HG02981 (cell line): ENCODE results near the gene CAPN3.

Experiments
- ATAC-seq: cut with Tn5 transposase; IDR thresholded peaks from one replicate; pipeline ENCODE4 v1.9.1; 2021; ENCODE audit warnings: mild to moderate bottlenecking, moderate library complexity; ENCODE audit not compliant: unreplicated experiment

Gene CAPN3

GRCh38 chr15:42355291-42355690 is 4.0 kb upstream of the CAPN3 start:
- ATAC-seq = no peak

- ATAC-seq = no peak
These were observed 2.5 kb upstream of the CAPN3 start for GRCh38 chr15:42356851-42357250.

DNA sequence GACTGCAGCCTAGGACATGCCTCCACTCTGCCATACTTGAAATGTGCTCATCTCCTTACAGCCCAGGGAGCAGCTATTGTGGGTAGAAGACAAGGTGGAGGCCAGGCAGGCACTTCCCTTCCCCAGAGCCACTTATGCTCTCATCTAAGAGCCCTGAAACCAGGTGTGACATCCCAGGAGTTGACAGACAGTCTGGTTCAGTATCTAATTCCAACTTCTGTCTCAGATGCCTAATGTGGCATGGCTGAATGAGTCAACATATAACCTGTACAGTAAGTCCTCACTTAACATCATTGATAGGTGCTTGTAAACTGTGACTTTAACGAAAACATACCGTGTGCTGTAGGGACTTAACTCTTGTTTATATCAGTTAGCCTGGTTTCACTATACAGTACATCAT is 1.2 kb upstream of the CAPN3 start:
- no peak for ATAC-seq

DNA sequence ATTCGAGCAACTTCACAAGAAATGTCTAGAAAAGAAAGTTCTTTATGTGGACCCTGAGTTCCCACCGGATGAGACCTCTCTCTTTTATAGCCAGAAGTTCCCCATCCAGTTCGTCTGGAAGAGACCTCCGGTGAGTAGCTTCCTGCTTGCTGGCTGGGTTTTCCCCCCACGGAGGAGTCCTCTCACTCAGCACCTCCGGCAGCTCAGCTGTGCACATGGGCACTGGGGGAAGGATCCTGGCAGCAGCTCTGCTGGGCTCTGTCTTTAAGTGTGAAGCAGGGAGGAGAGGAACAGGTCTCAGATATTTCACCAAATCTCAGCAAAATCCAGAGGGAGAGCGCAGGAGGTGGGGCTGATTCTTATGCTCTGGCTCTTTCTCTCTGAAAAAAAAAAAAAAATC is 684 bp downstream of the CAPN3 start:
- ATAC-seq = no peak

DNA sequence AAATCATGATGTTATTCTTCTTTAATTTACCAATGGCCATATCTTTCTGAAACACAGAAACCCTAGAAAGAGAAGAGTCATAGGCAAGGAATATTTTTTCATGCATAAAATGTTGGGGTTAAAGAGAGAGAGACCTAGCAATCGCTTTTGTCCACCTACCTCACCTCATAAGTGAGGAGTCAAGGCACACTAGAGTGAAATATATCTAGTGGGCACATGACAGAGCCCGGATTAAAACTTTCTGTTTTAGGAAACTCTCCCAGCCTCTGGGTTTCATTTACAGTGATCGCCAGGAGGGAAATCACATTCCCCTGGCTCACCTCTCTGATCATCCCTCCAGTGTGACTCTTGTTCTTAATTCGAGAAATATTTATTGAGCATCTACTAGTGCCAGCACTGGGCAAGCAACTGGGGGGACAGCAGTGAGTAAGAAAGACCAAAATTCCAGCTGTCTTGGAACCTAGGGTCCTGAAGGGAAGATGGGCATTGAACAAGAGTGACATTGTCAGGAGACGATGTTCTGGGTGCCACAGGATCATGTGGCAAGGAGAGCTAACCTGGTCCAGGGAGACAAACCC is 1.3 kb downstream of the CAPN3 start:
- no peak for ATAC-seq

- no peak for ATAC-seq
These were observed 4.2 kb downstream of the CAPN3 start for GRCh38 chr15:42363487-42363886.

DNA sequence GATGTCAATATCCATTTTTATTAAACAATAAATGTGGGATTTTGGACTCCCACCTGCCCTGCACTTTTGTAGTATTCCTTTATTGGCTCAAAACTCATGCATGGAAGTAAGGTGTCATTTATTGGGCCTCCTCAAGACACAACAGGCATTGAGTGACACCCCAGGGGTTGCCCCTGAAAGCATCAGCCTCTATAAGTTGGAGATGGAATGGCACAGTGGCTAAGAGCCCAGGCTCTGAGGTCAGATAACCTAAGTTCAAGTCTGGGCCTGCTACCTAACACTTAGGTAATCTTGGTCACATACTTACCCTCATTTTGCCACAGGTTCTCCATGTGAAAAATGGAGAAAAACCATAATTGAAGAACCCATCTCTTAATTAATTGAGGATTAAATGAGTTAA is 4.6 kb downstream of the CAPN3 start:
- no peak for ATAC-seq

- no peak for ATAC-seq
These were observed 5.2 kb downstream of the CAPN3 start for GRCh38 chr15:42364529-42364928.

DNA sequence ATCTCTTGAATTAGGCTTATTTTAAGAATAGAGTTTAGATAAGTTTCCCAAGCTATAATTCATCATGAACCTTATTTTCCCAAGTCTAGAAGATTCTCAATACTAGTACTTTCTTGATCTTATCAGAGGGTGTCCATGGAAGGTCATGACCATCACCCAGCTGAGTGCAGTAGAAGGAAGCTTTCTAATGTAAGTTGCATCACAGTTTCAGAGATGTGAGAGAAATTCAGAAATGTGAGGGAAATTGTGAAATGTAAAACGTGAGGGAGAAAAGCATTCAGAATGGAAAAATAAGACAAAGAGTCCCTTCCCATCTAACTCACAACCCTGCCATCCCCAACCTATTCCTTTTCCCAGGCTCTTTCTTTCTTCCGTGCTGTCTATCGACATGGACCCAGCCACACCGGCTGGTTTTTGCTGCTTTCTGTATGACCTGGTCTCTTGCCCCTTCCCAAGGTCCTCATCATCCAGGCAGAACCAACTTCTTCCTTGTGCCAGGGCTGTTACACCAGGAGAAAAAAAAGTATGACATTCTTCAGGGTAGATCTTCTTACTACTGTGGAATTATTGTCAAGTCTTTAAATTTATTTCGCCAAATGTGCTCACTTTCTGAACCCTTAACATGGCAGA is 6.7 kb downstream of the CAPN3 start:
- ATAC-seq = no peak

GRCh38 chr15:42367041-42367440 is 7.7 kb downstream of the CAPN3 start:
- no peak for ATAC-seq

GRCh38 chr15:42368096-42368495 is 8.8 kb downstream of the CAPN3 start:
- ATAC-seq = no peak

- ATAC-seq = no peak
These were observed 11.8 kb downstream of the CAPN3 start for GRCh38 chr15:42371096-42371495.

DNA sequence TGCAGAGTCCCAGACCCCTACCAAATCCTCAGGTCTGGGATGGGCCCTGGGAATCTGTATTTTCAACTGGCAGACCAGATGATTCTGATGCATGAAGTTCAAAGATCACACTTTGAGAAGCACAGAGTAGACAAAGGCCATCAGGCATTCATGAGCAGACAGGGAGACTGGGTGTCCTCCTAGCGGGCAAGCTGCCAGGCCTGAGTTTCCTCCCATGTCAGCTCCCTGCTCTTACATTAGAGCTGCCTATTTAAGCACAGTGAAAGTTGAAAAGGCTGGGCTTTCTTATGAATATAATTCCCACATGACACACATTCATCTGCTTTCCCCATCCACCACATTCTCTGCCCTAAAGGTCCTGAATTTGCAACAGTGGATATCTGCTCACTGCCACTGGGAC is 14.0 kb downstream of the CAPN3 start:
- ATAC-seq = no peak

DNA sequence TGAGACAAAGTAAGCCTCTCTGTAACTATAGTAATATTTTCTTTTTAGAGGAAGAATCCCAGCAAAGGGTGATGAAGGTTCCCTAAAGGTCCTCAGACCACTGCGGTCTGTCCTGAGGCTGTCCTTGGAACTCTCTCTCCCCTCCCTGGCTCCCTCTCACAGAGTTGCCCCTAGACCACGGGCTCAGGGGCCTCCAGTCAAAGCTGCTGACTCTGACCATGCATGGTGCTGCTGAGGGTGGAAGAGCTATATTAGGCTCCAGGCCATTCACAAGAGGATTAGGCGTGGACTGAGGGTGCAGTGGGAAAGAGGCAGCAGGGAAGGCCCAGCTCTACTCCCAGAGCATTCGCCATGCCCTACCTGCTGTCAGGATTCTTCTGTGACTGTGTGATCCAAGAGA is 14.6 kb downstream of the CAPN3 start:
- no peak for ATAC-seq

DNA sequence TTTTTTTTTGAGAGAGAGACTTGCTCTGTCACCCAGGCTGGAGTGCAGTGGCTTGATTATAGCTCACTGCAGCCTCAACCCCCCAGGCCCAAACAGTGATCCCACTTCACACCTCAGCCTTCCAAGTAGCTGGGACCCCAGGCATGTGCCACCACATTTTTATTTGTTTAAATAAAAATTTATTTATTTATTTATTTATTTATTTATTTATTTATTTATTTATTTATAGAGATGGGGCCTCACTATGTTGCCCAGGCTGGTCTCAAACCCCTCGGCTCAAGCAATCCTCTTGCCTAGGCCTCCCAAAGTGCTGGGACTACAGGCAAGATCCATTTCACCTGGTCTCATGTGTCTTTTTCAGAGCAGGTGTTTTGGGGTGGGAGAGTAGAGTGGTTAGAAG is 15.5 kb downstream of the CAPN3 start:
- ATAC-seq = no peak

DNA sequence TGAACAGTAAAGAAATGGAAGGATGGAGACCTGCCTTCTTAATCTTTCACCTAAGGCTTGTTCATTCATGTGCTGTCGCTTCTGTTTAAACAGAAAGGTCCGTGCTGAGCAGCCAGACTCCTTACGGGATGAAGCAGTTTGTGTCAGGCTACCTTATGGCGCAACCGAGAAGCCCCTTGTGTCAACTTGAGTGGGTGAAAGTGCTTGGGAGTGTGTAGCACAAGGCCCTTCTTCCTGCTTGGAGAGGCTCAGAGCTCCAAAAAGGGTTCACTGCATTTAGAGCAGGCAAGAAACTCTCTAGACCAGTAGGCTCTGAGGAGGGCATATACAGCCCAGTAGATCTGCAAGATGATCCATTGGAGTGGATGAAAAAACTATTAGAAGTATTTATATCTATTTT is 16.0 kb downstream of the CAPN3 start:
- ATAC-seq = no peak

DNA sequence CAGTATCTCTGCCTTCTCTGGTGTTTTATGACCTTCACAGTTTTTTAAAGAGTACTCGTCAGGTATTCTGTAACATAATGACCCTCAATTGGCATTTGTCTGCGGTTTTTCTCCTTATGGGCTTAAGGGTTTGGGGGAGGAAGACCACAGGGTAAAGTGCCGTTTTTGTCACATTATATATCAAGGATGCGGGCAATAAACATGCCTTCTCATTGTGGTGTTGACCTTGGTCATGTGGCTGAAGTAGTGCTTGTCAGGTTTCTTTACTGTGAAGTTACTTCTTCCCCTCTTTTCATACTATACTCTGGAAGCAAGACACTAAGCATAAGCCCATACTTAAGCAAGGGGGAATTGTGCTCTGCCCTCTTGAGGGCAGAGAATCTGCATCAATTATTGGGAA is 16.6 kb downstream of the CAPN3 start:
- ATAC-seq = no peak

GRCh38 chr15:42378011-42378410 is 18.7 kb downstream of the CAPN3 start:
- ATAC-seq = no peak

GRCh38 chr15:42384597-42384996 is 25.3 kb downstream of the CAPN3 start:
- ATAC-seq = no peak

DNA sequence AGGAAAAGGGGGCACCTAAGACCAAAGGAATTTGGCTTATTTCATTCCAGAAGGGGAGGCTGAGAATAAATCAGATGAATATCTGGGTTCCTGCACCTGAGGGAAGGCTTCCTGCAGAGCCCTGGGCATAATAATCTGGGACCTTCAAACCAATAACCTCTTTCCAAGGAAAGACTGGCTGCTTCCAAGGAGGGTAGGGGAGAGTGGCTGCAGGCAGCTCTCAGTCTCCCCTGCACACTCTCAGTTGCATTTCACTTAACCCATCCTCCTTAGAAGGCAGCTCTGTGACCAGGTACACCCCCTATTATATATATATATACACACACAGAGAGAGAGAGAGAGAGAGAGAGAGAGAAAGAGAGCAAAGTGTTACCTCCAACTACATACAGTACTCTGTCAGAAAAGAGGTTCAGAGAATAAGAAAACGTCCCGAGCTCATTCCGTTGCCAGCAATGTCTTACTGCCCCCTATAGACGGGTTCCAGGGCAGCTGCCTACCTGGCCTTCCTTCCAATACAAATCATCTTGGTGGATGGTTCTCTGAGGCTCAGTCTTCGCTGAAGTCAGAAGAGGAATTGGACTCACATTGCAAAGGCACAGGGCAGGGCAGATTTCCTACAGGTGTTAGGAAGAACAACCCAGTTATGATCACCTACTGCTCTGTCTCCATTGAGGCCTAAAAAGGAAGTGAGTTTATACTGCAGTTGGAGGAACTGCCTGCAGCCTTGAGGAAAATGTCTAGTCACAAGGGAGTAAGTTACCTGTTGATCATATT is 26.1 kb downstream of the CAPN3 start:
- no peak for ATAC-seq

- no peak for ATAC-seq
These were observed 26.8 kb downstream of the CAPN3 start for GRCh38 chr15:42385980-42386700.

DNA sequence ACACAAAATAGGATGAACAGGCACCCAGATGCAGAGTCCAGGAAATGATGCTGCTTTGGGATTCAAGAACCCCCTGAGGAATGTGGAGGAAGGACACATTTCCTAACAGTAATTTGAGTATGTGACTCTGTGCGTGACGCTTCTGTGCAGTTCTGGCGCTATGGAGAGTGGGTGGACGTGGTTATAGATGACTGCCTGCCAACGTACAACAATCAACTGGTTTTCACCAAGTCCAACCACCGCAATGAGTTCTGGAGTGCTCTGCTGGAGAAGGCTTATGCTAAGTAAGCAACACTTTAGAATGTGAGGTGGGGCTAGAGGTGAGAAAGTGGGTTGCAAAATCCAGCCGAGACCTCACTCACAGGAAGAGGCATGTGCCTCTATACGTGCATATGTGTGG is 28.3 kb downstream of the CAPN3 start:
- ATAC-seq = no peak
